ENCODE data around the gene PGAP2.

The PGAP2 gene

DNA sequence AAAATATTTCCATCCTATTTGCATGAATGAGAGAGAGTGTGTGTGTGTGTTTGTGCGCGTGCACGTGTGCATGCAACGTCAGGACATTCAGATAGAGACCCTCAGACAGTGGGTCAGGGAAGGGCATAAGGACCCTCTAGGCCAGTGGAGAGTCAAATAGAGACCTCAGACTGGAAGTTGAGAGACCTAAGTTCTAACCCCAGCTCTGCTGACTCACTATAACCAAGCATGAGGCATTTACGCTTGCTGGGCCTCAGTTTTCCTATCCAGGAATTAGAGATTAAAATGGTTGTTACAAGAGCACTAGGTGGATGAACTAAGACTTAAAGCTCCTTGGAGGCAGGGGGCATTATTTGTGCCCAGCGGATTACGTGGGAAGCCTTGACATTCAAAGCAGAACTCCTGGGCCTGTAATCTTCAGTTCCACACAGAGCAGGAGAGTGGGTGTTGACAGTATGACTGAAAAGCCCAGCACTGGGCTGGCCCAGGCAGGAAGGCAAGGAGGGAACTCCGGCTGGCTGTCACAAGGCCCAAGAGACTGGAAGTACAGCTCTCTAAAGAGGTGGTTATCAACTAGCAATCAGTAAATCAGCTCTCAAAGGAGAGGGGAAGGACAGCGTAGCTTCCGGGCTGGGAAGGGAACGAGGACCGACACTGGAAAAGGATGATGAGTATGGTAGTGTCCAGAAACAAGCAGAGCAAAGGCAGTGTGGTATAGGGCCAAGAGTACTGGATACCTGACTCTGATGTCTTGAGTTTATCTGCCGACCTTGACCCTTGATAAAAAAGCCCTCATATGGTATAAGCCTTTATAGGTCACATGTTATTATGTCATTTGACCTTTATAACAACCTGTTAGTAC, 23.2 kb downstream of the PGAP2 start:
- no peak for DNase-seq (ENCODE audit: low read depth, low spot score)

DNA sequence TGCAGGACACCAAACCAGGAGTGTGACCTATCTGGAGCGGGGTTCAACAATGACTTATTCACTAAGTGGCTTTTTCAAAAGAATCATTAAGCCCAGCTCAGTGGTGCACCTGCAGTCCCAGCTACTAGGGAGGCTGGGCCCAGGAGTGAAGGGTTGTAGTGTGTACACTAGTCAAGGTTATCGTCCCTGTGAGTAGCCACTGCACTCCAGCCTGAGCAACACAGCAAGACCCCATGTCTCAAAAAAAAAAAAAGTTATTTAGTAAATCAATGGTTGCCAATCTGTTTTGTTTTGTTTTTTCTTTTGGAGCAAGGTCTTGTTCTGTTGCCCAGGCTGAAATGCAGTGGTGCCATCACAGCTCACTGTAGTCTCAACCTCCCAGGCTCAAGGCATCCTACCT, 24.5 kb downstream of the PGAP2 start:
- DNase-seq (ENCODE audit: low read depth, low spot score): no peak

DNA sequence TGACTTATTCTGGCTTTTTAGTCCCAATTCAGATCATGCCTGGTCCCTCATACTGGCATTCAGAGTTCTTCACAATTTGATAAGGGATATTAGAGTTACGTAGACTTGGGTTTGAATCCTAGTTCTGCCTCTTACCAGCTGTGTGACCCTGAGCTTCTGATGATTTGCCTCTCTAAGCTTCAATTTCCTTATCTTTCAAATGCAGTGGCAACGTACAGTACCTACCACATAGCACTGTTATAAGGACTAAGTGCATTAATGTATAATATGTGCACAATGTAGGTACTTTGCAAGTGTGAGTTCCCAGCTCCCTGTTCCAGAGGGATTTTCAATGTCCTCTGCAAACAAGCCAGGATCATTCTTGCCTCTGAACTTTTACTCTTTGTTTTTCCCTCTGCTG, 25.1 kb downstream of the PGAP2 start:
- DNase-seq (ENCODE audit: low read depth, low spot score): no peak

DNA sequence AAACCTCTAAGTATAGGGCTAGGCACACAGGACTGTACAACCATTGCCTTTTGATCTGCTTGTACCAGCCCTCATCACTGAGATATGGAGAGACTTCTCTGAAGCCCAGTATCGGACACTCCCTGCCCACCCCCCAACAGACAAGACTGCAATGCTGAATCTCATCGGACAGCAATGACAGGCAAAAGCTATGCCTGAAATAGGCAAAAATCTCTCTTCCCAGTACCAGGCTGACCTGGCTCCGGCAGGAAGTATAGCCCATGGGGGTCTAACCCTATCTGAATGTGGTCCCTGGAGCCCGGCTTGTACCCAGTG, 25.9 kb downstream of the PGAP2 start:
- DNase-seq (ENCODE audit: low read depth, low spot score): no peak

DNA sequence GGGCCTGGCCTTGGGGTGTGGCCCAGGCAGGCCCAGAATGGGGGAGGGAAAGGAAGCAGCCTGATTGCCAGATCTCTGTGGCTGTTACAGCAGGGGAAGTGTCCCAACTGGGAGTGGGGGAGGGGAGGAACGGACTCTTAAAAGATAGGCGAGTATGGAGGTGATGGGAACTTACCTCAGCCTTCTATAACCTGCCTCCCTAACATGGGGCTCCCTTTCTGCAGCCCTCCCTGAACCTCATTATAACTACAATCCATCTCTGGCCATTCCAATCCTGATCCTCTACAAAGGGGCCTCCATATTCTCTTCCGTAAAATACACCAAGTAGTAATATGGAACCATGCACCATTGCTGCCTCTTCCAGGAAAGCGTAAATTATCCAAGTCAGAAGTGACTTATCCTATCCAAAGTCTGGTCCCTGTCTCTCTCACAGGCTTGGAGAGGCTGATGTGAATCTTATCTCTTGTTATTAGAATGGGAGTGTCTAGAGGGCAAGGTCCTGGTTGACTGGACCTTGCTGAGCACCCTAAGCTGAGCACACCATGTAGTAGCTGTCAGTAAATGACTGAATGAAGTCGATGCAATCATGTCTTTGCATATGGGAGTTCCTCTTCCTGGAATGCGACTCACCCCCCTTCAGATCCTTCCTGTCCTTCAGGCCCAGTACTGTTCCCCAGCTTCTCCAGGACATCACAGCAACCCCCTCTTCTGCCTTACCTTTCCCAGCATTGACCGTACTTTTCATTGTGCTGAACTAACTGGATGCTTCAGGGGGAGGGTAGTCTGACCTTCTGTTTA, 26.5 kb downstream of the PGAP2 start:
- DNase-seq (ENCODE audit: low read depth, low spot score): no peak

DNA sequence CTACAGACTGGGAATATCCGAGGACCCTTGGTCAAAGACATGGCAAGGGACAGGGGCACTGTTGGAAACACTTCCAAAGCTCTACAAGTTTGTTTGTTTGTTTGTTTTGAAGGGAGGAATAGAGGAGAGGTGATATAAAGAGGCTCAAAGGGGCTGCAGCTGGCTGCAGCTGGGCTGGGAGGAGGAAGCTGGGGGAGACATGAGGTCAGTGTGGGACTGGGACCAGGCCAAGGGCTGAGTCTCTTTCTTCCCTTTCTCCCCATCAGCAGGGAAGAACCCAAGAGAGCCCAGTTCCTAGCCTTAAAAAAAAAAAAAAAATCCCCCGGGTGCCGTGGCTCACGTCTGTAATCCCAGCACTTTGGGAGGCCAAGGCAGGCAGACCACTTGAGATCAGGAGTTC, 27.4 kb downstream of the PGAP2 start:
- no peak for DNase-seq (ENCODE audit: low read depth, low spot score)

DNA sequence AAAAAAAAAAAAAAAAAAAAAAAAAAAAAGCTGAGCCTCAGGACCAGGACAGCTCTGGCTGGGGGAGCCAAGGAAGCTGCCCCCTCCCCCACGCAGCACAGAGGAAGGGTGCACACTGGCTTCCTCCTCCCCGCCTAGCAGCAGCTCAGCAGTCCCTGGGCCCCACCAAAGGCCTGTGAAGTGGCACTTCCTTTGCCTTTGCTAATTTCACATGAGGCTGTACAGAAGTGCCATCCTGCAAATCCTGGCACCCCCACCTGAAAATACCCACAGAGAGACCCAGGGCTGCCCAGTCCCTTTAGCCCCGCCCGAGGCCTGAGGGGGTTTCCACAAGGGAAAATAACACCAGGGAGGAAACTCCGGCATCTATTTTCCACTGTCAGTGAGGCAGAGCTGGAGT, 28.5 kb downstream of the PGAP2 start:
- DNase-seq (ENCODE audit: low read depth, low spot score): no peak

DNA sequence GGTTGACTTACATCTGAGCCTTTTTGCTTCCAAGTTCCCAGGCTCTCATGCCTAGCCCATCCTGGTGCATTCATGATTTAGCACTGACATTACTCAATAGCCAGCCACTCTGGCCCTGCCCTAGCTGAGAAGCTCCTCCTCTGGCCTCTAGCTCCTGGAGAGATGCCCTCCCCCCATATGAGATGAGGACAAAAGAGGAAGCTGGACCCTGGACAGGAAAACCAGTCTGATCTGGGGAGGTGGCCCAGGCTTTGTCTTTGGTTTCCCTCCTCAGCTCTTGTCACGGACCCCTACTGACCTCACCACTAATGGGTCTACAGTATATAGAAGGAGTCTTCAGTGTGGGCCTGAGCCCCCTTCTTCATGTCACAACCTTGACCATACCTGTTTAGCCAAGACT, 29.4 kb downstream of the PGAP2 start:
- DNase-seq (ENCODE audit: low read depth, low spot score): no peak

DNA sequence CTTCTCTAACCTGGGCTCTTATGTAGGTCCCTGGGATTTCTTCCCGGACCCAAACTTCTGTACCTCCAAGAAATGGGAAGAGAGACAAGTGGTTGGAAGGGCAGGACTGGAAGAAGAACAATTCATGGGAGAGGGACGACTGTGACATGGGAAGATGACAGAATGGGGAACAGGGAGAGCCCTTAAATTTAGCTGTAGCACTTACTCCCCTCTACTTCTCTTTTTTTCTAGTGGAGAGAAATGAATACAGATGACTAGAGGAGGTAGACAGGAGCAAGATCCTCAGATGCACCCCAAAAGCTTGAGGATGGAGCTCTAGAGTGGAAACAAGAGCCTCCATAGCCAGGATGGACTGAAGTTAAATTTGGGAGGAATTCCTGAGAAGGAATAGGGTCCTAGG, 30.1 kb downstream of the PGAP2 start:
- no peak for DNase-seq (ENCODE audit: low read depth, low spot score)

DNA sequence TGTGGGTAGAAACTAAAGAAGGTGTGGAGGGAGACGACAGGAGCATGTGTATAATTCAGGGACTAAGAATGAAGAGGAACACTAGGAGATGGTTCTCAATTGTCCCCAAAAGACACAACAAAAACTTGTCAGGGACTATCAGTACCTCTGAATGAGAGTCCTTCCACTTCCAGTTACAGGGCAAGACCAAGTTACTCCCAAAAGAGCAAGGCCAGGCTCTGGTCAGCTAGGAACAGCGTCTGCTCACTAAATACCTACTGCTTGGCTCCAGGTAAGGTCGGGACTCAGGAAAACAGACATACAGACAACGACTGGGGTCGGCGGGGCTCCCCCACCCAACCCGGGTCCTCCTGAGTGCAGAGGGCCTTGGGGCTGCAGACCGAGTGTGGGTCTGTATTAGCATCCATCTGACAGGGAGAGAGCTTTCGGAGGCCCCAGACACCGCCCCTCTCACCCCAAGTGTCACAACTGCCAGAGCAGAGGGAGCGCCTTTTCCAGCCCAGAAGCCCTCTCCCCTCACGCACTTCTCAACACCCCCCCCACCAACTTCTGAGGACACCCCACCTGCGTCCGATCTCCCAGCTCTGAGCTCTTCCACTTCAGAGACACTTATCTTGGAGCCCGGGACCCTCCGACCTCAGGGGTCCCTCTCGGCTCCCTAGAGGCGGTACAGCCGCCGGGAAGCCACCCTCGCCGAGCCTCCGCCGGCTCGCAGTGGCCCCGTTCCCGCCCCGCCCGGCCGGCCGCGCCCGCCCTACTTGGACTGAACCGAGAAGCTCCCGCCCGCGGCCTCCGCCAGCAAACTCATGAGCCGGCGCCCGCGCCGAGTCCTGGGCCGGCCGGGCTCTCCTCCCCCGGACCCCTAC, 31.9 kb downstream of the PGAP2 start:
- no peak for DNase-seq (ENCODE audit: low read depth, low spot score)

DNA sequence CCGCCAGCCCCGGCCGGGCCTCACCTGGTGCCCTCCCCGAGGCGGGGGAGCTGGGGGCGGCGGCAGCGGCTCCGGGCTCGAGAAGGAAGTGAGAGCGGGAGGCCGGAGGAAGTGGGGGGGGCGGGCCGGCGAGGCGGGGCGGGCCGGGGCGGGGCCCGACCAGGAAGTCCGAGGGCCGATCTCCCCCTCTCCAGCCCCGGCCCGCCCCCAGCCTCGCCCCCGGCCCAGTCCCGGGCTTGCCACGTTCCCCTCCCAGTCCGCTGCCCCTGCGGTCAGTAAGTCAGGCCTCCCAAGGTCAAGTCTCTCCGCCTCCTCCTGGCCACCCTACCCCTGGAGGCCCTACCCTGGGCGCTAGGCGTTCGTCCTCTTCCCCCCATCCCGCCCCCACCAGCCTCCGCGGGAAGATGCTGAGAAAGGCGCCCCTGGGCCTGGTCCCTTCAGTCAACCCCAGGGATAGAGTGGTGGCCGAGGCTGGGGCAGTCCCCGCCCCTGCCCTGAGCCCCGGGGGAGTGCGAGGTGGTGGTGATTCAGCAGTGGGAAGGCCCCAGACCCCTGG, 32.6 kb downstream of the PGAP2 start, which contains the start of gene RHOG:
Gene RHOG (minus strand): TSS at position 90 of the 556 bp plus-strand sequence. CDS start 12,821 bp downstream, outside the sequence.
- DNase-seq (ENCODE audit: low read depth, low spot score): peak; percentile 44

DNA sequence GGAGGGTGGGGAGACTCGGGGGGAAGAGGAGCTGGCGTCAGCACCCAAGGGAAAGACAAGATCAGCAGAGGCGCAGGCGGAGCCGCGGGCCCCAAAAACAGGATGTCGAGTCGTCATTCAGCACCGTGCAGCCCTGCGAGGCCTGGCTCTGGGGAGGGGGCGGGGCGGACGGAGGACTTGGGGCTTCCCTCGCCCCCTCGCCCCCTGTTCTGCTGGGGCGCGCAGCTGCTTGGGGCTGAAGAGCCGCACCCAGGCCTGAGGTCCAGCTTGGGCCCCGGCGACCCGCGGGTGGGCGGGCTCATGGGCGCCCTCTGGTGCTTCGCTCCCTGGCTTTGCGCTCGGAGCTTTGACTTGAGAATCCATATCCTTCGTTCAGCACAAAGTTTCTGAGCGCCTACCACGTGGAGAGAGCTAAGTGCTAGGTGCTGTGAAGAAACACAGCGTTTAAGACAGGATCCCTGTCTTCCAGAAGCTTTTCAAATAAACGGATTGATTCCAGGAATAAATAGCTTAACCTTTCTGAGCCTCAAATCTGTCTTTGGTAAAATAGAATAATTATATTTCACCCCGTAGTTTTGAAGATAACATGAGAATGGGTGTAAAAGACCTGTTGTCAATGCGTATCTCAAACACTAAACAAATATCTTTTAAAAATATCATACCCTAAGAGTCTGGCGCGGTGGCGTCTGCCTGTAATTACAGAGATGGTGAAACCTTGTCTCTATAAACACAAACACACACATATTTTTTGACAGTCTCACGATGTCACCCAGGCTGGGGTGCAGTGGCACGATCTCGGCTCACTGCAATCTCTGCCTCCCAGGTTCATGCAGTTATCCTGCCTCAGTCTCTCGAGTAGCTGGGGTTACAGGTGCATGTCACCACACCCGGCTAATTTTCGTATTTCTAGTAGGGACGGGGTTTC, 33.3 kb downstream of the PGAP2 start:
- DNase-seq (ENCODE audit: low read depth, low spot score): peak; percentile 86

DNA sequence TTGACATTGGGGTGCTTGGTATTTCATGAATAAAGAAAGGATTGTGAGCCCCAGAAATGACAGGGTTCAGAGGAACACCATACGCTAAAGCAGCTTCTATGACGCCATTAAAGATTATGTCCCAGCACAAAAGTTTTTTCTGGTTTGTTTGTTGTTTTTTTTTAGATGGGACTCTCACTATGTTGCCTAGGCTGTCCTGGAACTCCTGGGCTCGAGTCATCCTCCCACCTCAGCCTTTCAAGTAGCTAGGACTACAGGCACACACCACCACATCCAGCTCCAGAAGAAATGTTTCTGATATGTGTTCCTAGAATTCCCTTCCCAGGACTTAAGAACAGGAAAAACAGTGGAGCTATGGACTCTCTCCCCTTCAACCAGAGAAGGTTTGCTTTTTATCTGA, 35.0 kb downstream of the PGAP2 start:
- DNase-seq (ENCODE audit: low read depth, low spot score): no peak

DNA sequence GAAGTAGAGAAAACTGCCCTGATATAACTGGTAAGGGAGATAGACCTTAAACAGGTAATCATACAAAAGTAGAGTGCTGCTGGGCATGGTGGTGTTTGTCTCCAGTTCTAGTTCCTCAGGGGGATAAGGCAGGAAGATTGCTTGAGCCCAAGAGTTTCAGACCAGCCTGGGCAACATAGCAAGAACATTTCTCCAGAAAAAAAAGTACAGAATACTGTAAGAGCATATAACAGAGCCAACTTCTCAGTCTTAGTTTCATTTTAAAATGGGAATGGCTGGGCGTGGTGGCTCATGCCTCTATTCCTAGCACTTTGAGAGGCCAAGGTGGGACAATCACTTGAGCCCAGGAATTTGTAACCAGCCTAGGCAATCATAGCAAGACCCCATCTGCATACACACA, 36.9 kb downstream of the PGAP2 start:
- no peak for DNase-seq (ENCODE audit: low read depth, low spot score)

DNA sequence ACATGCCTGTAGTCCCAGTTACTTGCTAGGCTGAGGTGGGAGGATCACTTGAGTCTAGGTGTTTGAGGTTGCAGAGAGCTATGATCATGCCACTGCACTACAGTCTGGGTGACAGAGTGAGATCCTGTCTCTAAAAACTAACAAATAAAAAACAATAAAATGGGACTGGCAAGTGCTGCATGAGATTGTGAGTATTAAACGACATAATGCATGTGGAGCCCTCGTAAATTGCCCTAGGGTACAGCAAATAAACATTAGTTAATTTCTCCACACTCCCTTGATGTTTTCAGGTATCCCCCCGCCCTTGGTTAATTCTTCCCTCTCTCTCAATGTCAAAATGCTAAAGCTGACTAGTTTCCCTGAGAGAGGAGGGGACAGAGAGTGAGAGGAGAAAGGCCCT, 37.3 kb downstream of the PGAP2 start:
- no peak for DNase-seq (ENCODE audit: low read depth, low spot score)

DNA sequence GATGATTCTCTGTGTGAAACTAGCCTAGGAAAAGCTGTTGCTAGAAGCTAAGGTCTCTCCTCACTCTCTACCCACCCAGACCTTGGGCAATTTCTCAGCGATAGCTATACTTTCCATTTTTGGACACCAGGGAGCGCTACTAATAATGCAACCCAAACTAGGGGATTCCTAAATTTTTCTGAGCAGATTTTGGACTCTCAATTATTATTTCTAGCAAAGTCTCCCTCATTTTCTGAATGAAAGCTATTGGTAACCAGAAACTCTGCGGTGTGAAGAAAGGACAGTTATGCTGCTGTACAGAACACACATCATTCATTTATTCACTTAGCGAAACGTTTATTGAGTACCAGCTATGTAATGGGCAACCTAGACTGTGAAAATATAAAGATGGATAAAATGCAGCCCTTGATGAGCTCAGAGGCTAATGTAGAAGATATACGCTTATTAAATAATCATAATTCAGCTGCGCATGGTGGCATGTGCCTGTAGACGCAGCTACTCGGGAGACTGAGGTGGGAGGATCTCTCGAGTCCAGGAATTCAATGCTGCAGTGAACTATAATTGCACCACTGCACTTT, 41.0 kb downstream of the PGAP2 start:
- DNase-seq (ENCODE audit: low read depth, low spot score): no peak

DNA sequence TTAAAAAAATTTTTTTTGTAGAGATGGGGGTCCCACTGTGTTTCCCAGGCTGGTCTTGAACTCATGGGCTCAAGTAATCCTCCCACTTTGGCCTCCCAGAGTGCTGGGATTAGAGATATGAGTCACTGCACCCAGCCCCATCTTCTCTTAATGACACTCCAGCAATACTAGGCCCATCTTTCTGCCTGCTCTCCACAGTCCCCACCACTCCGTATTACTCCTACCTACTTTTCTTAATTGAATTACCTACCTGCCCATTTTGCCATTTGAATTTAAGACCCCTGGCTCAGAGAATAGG, 45.1 kb downstream of the PGAP2 start:
- no peak for DNase-seq (ENCODE audit: low read depth, low spot score)

DNA sequence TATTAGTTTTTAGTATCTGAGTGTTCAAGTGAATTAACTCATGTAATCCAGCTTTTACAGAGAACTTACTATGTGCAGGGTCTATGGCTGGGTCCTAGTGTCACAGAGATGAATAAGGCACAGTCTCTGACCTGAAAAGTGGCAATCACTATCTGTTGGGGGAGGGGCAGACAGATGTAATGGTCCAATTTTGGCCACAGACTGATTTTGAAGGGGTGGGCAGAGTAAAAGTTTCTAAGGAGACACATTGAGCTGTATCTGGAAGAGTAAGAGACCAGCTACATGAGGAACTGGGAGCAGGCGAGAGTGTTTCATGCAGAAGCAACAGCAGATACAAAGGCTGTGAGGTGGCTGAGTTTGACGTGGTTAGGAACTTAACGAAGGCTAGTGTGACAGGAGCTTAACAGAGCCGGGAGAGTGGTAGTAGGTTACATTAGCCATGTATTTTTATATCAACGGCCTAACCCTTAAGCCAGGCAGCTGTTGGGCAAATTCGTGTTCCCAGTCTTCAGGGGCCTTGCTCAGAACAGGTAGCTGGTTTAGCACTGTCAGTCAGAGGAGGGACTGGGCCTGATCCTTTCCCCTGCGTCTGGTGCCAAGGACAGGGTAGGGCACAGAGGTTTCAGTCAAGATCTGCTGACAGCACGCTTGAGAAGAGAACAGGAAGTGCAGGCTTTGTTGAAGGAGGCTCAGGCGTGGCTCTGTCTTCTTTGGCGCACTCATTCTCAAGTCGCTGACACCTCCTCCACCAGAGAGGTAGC, 45.7 kb downstream of the PGAP2 start:
- DNase-seq (ENCODE audit: low read depth, low spot score): no peak

DNA sequence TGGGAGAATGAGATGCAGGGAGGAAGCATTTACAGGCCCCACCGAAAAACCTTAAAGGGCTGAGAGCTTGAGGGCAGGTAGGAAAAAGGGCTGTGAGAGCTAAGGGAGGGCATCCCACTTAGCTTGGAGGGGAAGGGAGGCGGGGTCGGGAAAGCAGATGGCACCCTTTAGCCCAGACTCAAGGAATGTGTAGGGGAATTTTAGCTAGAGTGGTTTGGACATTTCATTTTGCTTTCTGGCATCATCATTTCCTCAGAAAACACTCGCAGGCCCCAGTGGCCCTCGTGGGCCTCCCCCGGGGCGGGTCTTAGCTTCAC, 46.3 kb downstream of the PGAP2 start:
- DNase-seq (ENCODE audit: low read depth, low spot score): no peak
